ENCODE results near the gene IPO9. TPM values are rescaled to one million over a fixed set of nuclear protein-coding genes. Genes with fewer than 3 reads are reported as not detected.

The IPO9 gene
- total RNA-seq, 4 donors from 2014 or later = 14.6 to 24.1 (median 19.8) TPM

DNA sequence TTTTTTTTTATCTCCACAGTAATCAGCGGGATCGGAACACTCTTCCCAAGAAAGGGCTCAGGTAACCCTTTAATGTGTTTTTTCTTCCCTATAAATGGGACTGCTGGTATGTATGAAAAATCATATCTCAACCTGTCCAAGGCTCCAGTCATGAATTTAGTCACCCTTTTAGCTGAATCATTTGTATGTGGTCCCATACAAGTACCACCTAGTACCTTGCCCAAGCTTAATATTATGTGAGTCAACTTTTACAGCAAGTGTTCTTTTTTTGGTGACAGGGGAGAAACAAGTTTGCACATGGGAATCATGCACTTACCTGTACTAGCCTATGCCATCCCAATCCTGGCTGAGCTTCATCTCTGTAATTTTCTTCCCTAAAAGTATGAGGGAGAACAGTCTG lies 43.7 kb upstream of the IPO9 start:
- TF ChIP-seq, protein P1, sequence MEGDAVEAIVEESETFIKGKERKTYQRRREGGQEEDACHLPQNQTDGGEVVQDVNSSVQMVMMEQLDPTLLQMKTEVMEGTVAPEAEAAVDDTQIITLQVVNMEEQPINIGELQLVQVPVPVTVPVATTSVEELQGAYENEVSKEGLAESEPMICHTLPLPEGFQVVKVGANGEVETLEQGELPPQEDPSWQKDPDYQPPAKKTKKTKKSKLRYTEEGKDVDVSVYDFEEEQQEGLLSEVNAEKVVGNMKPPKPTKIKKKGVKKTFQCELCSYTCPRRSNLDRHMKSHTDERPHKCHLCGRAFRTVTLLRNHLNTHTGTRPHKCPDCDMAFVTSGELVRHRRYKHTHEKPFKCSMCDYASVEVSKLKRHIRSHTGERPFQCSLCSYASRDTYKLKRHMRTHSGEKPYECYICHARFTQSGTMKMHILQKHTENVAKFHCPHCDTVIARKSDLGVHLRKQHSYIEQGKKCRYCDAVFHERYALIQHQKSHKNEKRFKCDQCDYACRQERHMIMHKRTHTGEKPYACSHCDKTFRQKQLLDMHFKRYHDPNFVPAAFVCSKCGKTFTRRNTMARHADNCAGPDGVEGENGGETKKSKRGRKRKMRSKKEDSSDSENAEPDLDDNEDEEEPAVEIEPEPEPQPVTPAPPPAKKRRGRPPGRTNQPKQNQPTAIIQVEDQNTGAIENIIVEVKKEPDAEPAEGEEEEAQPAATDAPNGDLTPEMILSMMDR (IDR thresholded peaks at IDR 0.05; ENCODE audit: low read depth) = no peak

DNA sequence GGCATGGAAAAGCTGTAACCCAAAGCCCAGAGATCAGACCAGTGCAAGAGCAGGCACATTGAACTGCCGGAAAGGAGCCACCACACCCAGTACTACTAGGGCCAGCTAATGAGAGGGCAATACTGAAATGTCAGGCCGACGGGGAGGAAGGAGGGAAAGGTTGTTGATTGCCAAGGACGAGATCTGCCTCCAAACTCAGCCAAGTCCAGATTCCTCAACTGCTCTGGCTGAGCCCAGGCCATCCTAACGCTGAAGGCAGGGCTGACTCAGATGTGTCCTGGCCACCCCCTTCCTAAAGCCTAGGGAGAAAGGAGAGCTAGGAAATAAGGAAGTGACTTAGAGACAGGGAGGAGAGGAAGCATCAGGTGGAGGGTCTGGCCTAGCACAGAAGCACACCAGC lies 42.1 kb upstream of the IPO9 start:
- TF ChIP-seq, protein P1 (IDR thresholded peaks at IDR 0.05; ENCODE audit: low read depth) = no peak

DNA sequence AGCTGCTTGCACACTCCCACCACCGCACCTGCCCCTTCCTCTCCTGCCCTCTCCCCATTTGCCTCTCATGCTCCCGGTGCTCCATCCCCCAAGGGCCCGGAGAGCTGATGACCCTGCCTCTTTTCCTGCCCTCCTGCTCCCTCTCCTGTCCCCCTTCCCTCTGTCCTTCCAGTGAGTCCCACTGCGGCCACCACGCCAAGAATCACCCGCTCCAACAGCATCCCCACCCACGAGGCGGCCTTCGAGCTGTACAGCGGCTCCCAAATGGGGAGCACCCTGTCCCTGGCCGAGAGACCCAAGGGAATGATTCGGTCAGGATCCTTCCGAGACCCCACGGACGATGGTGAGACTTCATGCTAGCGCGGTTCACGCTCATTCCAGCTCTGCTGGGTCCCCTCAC lies 40.7 kb upstream of the IPO9 start:
- TF ChIP-seq, protein P1 (IDR thresholded peaks at IDR 0.05; ENCODE audit: low read depth) = no peak

DNA sequence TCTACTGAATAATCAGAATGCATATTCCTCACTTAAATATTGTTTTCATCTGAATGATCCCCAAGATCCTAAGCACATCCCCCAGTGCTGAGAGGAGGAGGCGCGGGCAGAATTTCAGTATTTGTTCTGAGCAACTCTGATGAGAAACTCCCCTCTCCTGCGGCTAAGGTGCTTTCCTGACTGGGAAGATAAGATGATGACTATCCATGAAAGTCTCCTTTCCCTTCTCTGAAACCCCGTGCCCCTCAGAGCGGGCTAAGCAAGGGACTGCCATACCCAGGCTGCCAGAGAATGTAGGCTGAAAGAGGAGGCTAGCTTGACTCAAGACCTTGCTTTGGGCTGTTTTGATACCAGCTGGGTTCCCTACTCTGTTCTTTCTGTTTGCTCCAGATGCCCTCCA lies 39.7 kb upstream of the IPO9 start:
- TF ChIP-seq, protein P1 (IDR thresholded peaks at IDR 0.05; ENCODE audit: low read depth) = no peak

DNA sequence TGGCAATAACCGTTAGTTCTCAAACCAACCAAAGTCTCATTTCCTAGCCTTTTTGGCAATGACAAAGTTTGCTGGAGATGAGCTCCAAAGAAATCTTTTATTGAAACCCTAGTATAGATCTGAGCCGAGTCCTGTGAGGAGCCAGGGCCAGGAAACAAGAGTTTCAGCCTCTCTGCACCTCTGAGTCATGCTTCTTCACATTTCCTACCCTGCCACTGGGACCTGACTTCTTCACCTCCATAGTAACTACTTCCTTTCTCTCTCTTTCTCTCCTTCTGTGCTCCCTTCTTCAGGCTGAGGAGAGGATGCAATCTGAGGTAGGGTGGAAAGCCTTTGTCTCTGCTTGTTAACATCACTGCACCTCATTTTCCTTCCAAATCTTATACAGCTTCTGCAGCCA lies 38.7 kb upstream of the IPO9 start:
- TF ChIP-seq, protein P1 (IDR thresholded peaks at IDR 0.05; ENCODE audit: low read depth) = no peak

DNA sequence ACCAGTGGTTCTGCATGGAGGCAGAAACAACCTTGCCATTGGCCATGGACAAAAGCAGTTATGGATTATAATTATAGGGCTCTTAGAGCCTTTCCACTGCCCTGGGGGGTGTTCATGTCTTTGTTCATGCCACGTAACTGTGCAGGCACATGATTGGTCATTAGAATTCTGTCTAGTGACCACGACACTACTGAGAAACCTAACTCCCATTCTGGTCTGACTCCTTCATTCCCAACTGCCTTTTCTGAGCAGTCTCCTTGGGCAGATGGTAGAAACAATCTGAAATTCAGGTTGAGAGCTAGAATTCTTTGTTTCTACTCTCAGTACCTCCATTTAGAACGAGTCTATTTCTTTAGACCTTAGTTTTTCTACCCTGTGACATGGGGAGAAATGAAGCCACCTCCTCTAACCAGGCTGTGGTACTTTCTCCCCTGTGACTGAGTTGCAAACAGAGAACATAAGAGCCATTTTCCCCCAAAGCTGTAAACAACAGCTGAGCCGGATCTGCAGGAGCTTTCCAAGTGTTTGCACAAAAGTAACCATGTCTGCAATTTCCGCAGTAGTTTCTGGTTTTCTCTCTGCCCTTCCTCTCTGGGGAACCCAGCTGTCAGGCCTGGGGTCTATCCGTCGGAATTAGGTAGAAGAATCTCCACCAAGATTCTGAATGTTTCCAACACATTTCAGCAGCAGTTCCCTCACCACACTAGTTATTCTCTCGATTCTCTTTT lies 37.7 kb upstream of the IPO9 start:
- TF ChIP-seq, protein P1 (IDR thresholded peaks at IDR 0.05; ENCODE audit: low read depth) = no peak

DNA sequence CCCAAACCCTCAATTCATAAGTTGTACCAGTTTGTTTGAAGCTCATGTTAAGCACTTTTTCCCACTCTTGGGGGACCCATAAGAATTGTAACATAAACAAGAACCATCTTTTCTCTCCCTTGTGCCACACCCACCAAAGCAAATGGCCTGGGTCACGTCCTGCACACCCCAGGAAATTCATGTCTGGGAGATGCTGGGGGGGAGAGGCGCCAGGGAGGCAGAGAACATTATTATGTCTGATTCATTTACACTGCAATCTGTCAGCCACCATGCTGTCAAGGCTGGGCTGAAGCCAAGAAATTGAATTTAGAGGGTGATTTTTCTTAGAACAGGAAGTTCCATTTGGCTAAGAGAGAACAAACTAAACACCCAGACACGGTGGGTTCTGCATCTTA lies 37.2 kb upstream of the IPO9 start:
- TF ChIP-seq, protein P1 (IDR thresholded peaks at IDR 0.05; ENCODE audit: low read depth) = no peak

Data from subcutaneous adipose tissue (tissue), 4 donors.